H1 (cell line): Measurements from ENCODE around the gene CRADD. TPM values are rescaled to one million over a fixed set of nuclear protein-coding genes. Genes with fewer than 3 reads are reported as not detected.

ENCODE experiments used
- JUN ChIP-seq: IDR thresholded peaks from 2 replicates; pipeline ENCODE4 v1.6.1; 2011; ENCODE audit warnings: low read depth, mild to moderate bottlenecking, improper control_type of control experiment, low read length
- MAFK ChIP-seq: IDR thresholded peaks from 2 replicates; pipeline ENCODE4 v1.6.1; 2012; ENCODE audit warnings: low read depth, mild to moderate bottlenecking, improper control_type of control experiment, low read length
- TCF12 ChIP-seq: IDR thresholded peaks from 2 replicates; pipeline ENCODE4 v1.6.1; 2011; ENCODE audit warnings: low read depth, mild to moderate bottlenecking, low read length
- polyA plus RNA-seq, 7 experiments: library from polyadenylated mRNA; depleted of rRNA in 3 of 7; stranded (reverse) in 5 of 7; unstranded in 2 of 7; fragments of >200 nt in 5 of 7; fragments of 200-250 nt in 2 of 7; gene quantifications; 1 replicate in 5 of 7; 2 replicates in 1 of 7; 4 replicates in 1 of 7; pipeline versions ENCODE4 v1.2.1 to v1.2.3, GENCODE V29; 2011 to 2013; ENCODE audit warnings: missing spikeins in 2 of 7, mixed read lengths in 2 of 7
- total RNA-seq: library from RNA; stranded (reverse); fragmentation: NEBNext Ultra II Directional; extraction: Animal tissue kit (Norgen Biotek cat#: 25700); gene quantifications from 2 replicates; pipeline ENCODE4 v1.2.1, GENCODE V29; 2021
- TF ChIP-seq, protein P1 (sequence below): IDR thresholded peaks from 2 replicates; pipeline ENCODE4 v1.6.1; 2011; ENCODE audit warnings: low read length, improper control_type of control experiment

Gene CRADD
- total and polyA plus RNA-seq, 2 of the 8 experiments (the other 6 are each of a cell fraction or from before 2014, with no cell fraction given): 8.1 to 15.4 TPM

- TF ChIP-seq, protein P1, sequence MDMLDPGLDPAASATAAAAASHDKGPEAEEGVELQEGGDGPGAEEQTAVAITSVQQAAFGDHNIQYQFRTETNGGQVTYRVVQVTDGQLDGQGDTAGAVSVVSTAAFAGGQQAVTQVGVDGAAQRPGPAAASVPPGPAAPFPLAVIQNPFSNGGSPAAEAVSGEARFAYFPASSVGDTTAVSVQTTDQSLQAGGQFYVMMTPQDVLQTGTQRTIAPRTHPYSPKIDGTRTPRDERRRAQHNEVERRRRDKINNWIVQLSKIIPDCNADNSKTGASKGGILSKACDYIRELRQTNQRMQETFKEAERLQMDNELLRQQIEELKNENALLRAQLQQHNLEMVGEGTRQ: no peak
- no peak for TF ChIP-seq JUN
- no peak for TF ChIP-seq MAFK
- TF ChIP-seq TCF12: no peak
Measured at GRCh38 chr12:93713800-93714199, 36.6 kb downstream of the CRADD start (continued).
